H9 (cell line): Measurements from ENCODE around the gene SRSF12. TPM values are rescaled to one million over a fixed set of nuclear protein-coding genes. Genes with fewer than 3 reads are reported as not detected.
A peak's percentile ranks its signal among the peaks of the same experiment; 100 is the strongest.

Source experiments
- DNase-seq: peaks from one replicate; pipeline ENCODE4 v3.0.0-alpha.2; 2017
- H2AFZ ChIP-seq: one replicate; pipeline ENCODE4 v1.6.1; 2013; ENCODE audit warnings: mild to moderate bottlenecking, low read length, control low read depth, moderate library complexity
- H2AK5ac ChIP-seq: 2 replicates; pipeline ENCODE4 v1.6.1; 2013; ENCODE audit warnings: low read length, control low read depth, mixed read lengths; ENCODE audit not compliant: insufficient read length
- H2BK120ac ChIP-seq: one replicate; pipeline ENCODE4 v1.6.1; 2013; ENCODE audit warnings: low read depth, mild to moderate bottlenecking, low read length, control low read depth, inconsistent platforms; ENCODE audit not compliant: poor library complexity, severe bottlenecking
- H2BK12ac ChIP-seq: 2 replicates; pipeline ENCODE4 v1.6.1; 2013; ENCODE audit warnings: low read length, control low read depth, mixed read lengths, low read depth; ENCODE audit not compliant: insufficient read length
- H2BK15ac ChIP-seq: 2 replicates; pipeline ENCODE4 v1.6.1; 2013; ENCODE audit warnings: low read depth, low read length, control low read depth
- H2BK20ac ChIP-seq: one replicate; pipeline ENCODE4 v1.6.1; 2013; ENCODE audit warnings: low read depth, mild to moderate bottlenecking, low read length, control low read depth, inconsistent platforms; ENCODE audit not compliant: poor library complexity, severe bottlenecking
- H2BK5ac ChIP-seq: 2 replicates; pipeline ENCODE4 v1.6.1; 2013; ENCODE audit warnings: low read length, control low read depth, mixed read lengths; ENCODE audit not compliant: insufficient read length
- H3K14ac ChIP-seq: 2 replicates; pipeline ENCODE4 v1.6.1; 2013; ENCODE audit warnings: low read length, control low read depth; ENCODE audit not compliant: insufficient read depth
- H3K18ac ChIP-seq: 2 replicates; pipeline ENCODE4 v1.6.1; 2013; ENCODE audit warnings: low read depth, mild to moderate bottlenecking, mixed read lengths, low read length, control low read depth; ENCODE audit not compliant: insufficient read length
- H3K23ac ChIP-seq: 2 replicates; pipeline ENCODE4 v1.6.1; 2013; ENCODE audit warnings: low read length, control low read depth, mixed read lengths, low read depth; ENCODE audit not compliant: insufficient read length
- H3K23me2 ChIP-seq: 2 replicates; pipeline ENCODE4 v1.6.1; 2013; ENCODE audit warnings: low read depth, mild to moderate bottlenecking, mixed read lengths, low read length, control low read depth; ENCODE audit not compliant: insufficient read length, poor library complexity, severe bottlenecking
- H3K27ac ChIP-seq: 2 replicates; pipeline ENCODE4 v1.5.1; 2013; ENCODE audit warnings: low read length, control low read depth, mixed read lengths, low read depth; ENCODE audit not compliant: insufficient read length
- H3K27me3 ChIP-seq: 2 replicates; pipeline ENCODE4 v1.6.1; 2013; ENCODE audit warnings: low read length, control low read depth, inconsistent platforms; ENCODE audit not compliant: insufficient read depth
- H3K4ac ChIP-seq: 2 replicates; pipeline ENCODE4 v1.6.1; 2013; ENCODE audit warnings: low read depth, mild to moderate bottlenecking, control low read depth, inconsistent platforms, low read length, moderate library complexity
- H3K4me1 ChIP-seq: 2 replicates; pipeline ENCODE4 v1.6.1; 2013; ENCODE audit warnings: low read length, control low read depth, inconsistent platforms; ENCODE audit not compliant: insufficient read depth
- H3K4me2 ChIP-seq: 2 replicates; pipeline ENCODE4 v1.6.1; 2013; ENCODE audit warnings: low read length, control low read depth, mixed read lengths; ENCODE audit not compliant: insufficient read length, insufficient read depth
- H3K56ac ChIP-seq: 2 replicates; pipeline ENCODE4 v1.6.1; 2013; ENCODE audit warnings: low read depth, mild to moderate bottlenecking, mixed read lengths, low read length, control low read depth; ENCODE audit not compliant: insufficient read length
- H3K79me1 ChIP-seq: 2 replicates; pipeline ENCODE4 v1.6.1; 2013; ENCODE audit warnings: low read depth, mild to moderate bottlenecking, moderate library complexity, low read length, control low read depth, inconsistent platforms; ENCODE audit not compliant: insufficient read depth, poor library complexity, severe bottlenecking
- H3K79me2 ChIP-seq: 2 replicates; pipeline ENCODE4 v1.6.1; 2013; ENCODE audit warnings: low read length, control low read depth, inconsistent platforms; ENCODE audit not compliant: insufficient read depth
- H3K9ac ChIP-seq: 2 replicates; pipeline ENCODE4 v1.6.1; 2013; ENCODE audit warnings: low read length, control low read depth, mixed read lengths; ENCODE audit not compliant: insufficient read length; ENCODE audit errors: extremely low read depth
- H3K9me3 ChIP-seq: one replicate; pipeline ENCODE4 v1.6.1; 2013; ENCODE audit warnings: low read depth, low read length, inconsistent platforms; ENCODE audit not compliant: control insufficient read depth
- H3T11ph ChIP-seq: one replicate; pipeline ENCODE4 v1.6.1; 2013; ENCODE audit warnings: mild to moderate bottlenecking, low read length, control low read depth, inconsistent platforms
- H4K20me1 ChIP-seq: one replicate; pipeline ENCODE4 v1.6.1; 2013; ENCODE audit not compliant: control insufficient read depth, insufficient read length, insufficient read depth
- H4K5ac ChIP-seq: 2 replicates; pipeline ENCODE4 v1.6.1; 2013; ENCODE audit warnings: low read depth, mild to moderate bottlenecking, mixed read lengths, low read length, control low read depth; ENCODE audit not compliant: insufficient read length
- H4K8ac ChIP-seq: replicated peaks from 2 replicates; pipeline ENCODE4 v1.6.1; 2013; ENCODE audit warnings: low read length, control low read depth, mixed read lengths, low read depth; ENCODE audit not compliant: insufficient read length
- H4K91ac ChIP-seq: 2 replicates; pipeline ENCODE4 v1.6.1; 2013; ENCODE audit warnings: low read depth, mild to moderate bottlenecking, moderate library complexity, mixed read lengths, low read length, control low read depth; ENCODE audit not compliant: insufficient read length
- H3K27ac Mint-ChIP-seq, 3 experiments: 2 replicates in 2 of 3; 3 replicates in 1 of 3; pipeline ENCODE4 v1.8.0; 2020 to 2021; ENCODE audit warnings: mixed read lengths in 3 of 3, mild to moderate bottlenecking in 1 of 3, moderate library complexity in 1 of 3
- H3K27me3 Mint-ChIP-seq: 2 replicates; pipeline ENCODE4 v1.8.0; 2021; ENCODE audit warnings: low read depth, mild to moderate bottlenecking, moderate library complexity, mixed read lengths
- H3K36me3 Mint-ChIP-seq, 3 experiments: 2 replicates in 2 of 3; 3 replicates in 1 of 3; pipeline ENCODE4 v1.8.0; 2020 to 2021; ENCODE audit warnings: low read depth in 3 of 3, mixed read lengths in 3 of 3; ENCODE audit not compliant: insufficient read depth in 1 of 3
- H3K4me1 Mint-ChIP-seq, 2 experiments: 2 replicates each; pipeline ENCODE4 v1.8.0; 2020; ENCODE audit warnings: mixed read lengths in 2 of 2
- H3K4me3 Mint-ChIP-seq, 2 experiments: 2 replicates in 1 of 2; 3 replicates in 1 of 2; pipeline ENCODE4 v1.8.0; 2020 to 2021; ENCODE audit warnings: mild to moderate bottlenecking in 2 of 2, mixed read lengths in 2 of 2, moderate library complexity in 1 of 2
- H3K9me3 Mint-ChIP-seq, 2 experiments: 2 replicates in 1 of 2; 3 replicates in 1 of 2; pipeline ENCODE4 v1.8.0; 2020; ENCODE audit warnings: mild to moderate bottlenecking in 2 of 2, mixed read lengths in 2 of 2, moderate library complexity in 1 of 2
- WGBS: extraction: QIAGEN DNeasy Blood & Tissue Kit; methylation state at CpG from one replicate; pipeline ENCODE4 v1.1.7; 2013; ENCODE audit warnings: missing lambda C conversion rate, low lambda C conversion rate, mixed read lengths; ENCODE audit not compliant: insufficient read length; ENCODE audit errors: extremely low coverage; 5-methylcytosine and 5-hydroxymethylcytosine counted together
- total RNA-seq: library from RNA; stranded (reverse); gene quantifications from 2 replicates; pipeline ENCODE4 v1.2.1, GENCODE V29; 2021
- TF ChIP-seq, protein P1 (sequence below): fragments of 200-600 bp; sonication (generic); conservative IDR thresholded peaks from 3 replicates; pipeline ENCODE4 v1.8.0; 2021; ENCODE audit warnings: antibody characterized with exemption, mild to moderate bottlenecking

Gene SRSF12
- total RNA-seq, 1 experiment from 2014 or later: 7.6 TPM

DNA sequence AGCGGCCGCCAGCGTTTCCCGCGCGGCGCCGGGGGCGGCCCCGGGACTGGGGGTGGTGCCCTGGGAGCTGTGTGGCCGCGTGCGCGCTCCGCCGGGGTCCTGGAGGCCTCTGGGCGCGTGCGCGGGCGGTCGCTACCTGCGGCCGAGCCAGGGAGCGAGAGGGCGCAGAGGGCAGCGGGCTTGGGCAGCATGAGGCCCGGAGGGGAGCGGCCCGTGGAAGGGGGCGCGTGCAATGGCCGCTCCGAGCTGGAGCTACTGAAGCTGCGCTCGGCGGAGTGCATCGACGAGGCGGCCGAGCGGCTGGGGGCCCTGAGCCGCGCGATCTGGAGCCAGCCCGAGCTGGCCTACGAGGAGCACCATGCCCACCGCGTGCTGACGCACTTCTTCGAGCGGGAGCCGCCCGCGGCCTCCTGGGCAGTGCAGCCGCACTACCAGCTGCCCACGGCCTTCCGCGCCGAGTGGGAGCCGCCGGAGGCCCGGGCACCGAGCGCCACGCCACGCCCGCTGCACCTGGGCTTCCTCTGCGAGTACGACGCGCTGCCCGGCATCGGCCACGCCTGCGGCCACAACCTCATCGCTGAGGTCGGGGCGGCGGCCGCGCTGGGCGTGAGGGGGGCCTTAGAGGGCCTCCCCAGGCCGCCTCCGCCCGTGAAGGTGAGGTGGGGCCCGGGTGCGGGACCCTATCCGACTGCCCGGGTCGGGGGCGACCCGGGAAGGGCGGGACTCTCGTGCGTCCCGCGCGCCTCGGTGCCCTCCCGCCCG is 28.3 kb upstream of the SRSF12 start, which contains the start of gene PM20D2:
Gene PM20D2 (plus strand): TSS at position 100 of the 762 bp plus-strand sequence. CDS start 90 bp downstream, at position 190.
- Histone ChIP-seq H2BK20ac (no peak within 1 kb of the TSS), H3K4me1 (no peaks in the 10 kb centered on the region), H2BK12ac (no peak within 1 kb of the TSS), H3K4me2 (peak within 1 kb of the TSS; percentile 49), H3K9me3 (no peaks in the 10 kb centered on the region), H2BK15ac (no peak within 1 kb of the TSS), H3K18ac (peak within 1 kb of the TSS; percentile 67), H3K79me2 (no peaks in the 10 kb centered on the region), H3K79me1 (no peaks in the 10 kb centered on the region), H3K4ac (no peak within 1 kb of the TSS), H4K20me1 (no peaks in the 10 kb centered on the region), H3K23ac (no peak within 1 kb of the TSS), H3T11ph (no peak within 1 kb of the TSS), H2AFZ (no peak within 1 kb of the TSS), H3K56ac (no peak within 1 kb of the TSS), H4K8ac (no peak within 1 kb of the TSS), H4K91ac (no peak within 1 kb of the TSS), H2BK120ac (no peak within 1 kb of the TSS), H3K27ac (no peak within 1 kb of the TSS), H2BK5ac (no peak within 1 kb of the TSS), H2AK5ac (no peak within 1 kb of the TSS), H3K14ac (peak within 1 kb of the TSS; percentile 41), H4K5ac (no peak within 1 kb of the TSS), H3K23me2 (peaks cover 8% of the 10 kb centered on the region), H3K27me3 (peaks cover 10% of the 10 kb centered on the region; the same call in 1 of the 2 replicates), H3K9ac (no peak within 1 kb of the TSS)
- H3K27ac Mint-ChIP-seq: no peak within 1 kb of the TSS; a peak in 1 of 7 replicates
- peak; percentile 72 for DNase-seq
- peaks cover 0 to 3% of the 10 kb centered on the region in 2 experiments; a peak in 1 of 5 replicates for H3K9me3 Mint-ChIP-seq
- TF ChIP-seq, protein P1, sequence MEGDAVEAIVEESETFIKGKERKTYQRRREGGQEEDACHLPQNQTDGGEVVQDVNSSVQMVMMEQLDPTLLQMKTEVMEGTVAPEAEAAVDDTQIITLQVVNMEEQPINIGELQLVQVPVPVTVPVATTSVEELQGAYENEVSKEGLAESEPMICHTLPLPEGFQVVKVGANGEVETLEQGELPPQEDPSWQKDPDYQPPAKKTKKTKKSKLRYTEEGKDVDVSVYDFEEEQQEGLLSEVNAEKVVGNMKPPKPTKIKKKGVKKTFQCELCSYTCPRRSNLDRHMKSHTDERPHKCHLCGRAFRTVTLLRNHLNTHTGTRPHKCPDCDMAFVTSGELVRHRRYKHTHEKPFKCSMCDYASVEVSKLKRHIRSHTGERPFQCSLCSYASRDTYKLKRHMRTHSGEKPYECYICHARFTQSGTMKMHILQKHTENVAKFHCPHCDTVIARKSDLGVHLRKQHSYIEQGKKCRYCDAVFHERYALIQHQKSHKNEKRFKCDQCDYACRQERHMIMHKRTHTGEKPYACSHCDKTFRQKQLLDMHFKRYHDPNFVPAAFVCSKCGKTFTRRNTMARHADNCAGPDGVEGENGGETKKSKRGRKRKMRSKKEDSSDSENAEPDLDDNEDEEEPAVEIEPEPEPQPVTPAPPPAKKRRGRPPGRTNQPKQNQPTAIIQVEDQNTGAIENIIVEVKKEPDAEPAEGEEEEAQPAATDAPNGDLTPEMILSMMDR: no peak
- H3K27me3 Mint-ChIP-seq: peaks cover 46% of the 10 kb centered on the region
- no peaks in the 10 kb centered on the region; a peak in 1 of 7 replicates for H3K36me3 Mint-ChIP-seq
- H3K4me3 Mint-ChIP-seq: peak within 1 kb of the TSS; percentile 64 to 77
- no CpG with 5 or more reads among the region's 102 CpGs for WGBS
- peaks cover 9% of the 10 kb centered on the region in 2 experiments for H3K4me1 Mint-ChIP-seq
